Breast epithelium (tissue), 3 donors: ENCODE measurements around the gene MYBPHL.

Experiments
- CTCF ChIP-seq, 3 donors: fragments of 450-650 bp; IDR thresholded peaks; one replicate each; pipeline ENCODE4 v1.5.1; 2016 to 2017; ENCODE audit warnings: antibody characterized with exemption in 3 of 3, mild to moderate bottlenecking in 3 of 3, moderate library complexity in 3 of 3
- POLR2A ChIP-seq: fragments of 450-650 bp; IDR thresholded peaks from one replicate; pipeline ENCODE4 v1.6.1; 2016; ENCODE audit warnings: antibody characterized with exemption, mild to moderate bottlenecking, moderate library complexity
- POLR2AphosphoS5 ChIP-seq, 3 donors: sonication (generic); formaldehyde crosslinking; IDR thresholded peaks; one replicate each; pipeline ENCODE4 v1.6.1; 2017; ENCODE audit warnings: antibody characterized with exemption in 3 of 3

GRCh38 chr1:109248797-109249629 is 57.8 kb downstream of the MYBPHL start, which contains the start of gene CELSR2:
- no peak for TF ChIP-seq CTCF (IDR thresholded peaks at IDR 0.05)
- no peak for TF ChIP-seq POLR2A
- TF ChIP-seq POLR2AphosphoS5 (IDR thresholded peaks at IDR 0.05) = no peak
